GM18505 (cell line): ENCODE results near the gene EIF3L.

Source experiments
- ATAC-seq: cut with Tn5 transposase; IDR thresholded peaks from one replicate; pipeline ENCODE4 v1.9.1; 2021; ENCODE audit not compliant: unreplicated experiment
- POLR2A ChIP-seq: IDR thresholded peaks from 4 replicates; pipeline ENCODE4 v1.6.1; 2011; ENCODE audit warnings: borderline replicate concordance; ENCODE audit not compliant: insufficient read depth, insufficient read length; ENCODE audit errors: extremely low read depth

The EIF3L gene

GRCh38 chr22:37854946-37855345 lies 5.7 kb downstream of the EIF3L start:
- ATAC-seq, result no peak
- TF ChIP-seq POLR2A, result no peak

- no peak for ATAC-seq
- TF ChIP-seq POLR2A, result no peak
Observed at GRCh38 chr22:37855462-37855861, 6.2 kb downstream of the EIF3L start.

- ATAC-seq, result no peak
- no peak for TF ChIP-seq POLR2A
Observed at GRCh38 chr22:37860796-37861421, 11.7 kb downstream of the EIF3L start.

- ATAC-seq, result no peak
- no peak for TF ChIP-seq POLR2A
Observed at GRCh38 chr22:37862570-37863325, 13.5 kb downstream of the EIF3L start.

- no peak for ATAC-seq
Observed at GRCh38 chr22:37865510-37865909, 16.3 kb downstream of the EIF3L start.

GRCh38 chr22:37870273-37870672 lies 21.1 kb downstream of the EIF3L start:
- TF ChIP-seq POLR2A, result no peak
- ATAC-seq, result no peak

More at GRCh38 chr22:37865510-37865909, 16.3 kb downstream of the EIF3L start:
- no peak for TF ChIP-seq POLR2A

- no peak for TF ChIP-seq POLR2A
Observed at GRCh38 chr22:37880668-37881440, 31.6 kb downstream of the EIF3L start.

GRCh38 chr22:37884420-37884819 lies 35.2 kb downstream of the EIF3L start:
- ATAC-seq, result no peak
- TF ChIP-seq POLR2A, result no peak

More at GRCh38 chr22:37880668-37881440, 31.6 kb downstream of the EIF3L start:
- ATAC-seq, result no peak

- no peak for ATAC-seq
Observed at GRCh38 chr22:37887584-37888378, 38.6 kb downstream of the EIF3L start.

GRCh38 chr22:37891926-37892325 lies 42.7 kb downstream of the EIF3L start:
- TF ChIP-seq POLR2A, result peak; percentile 32
- no peak for ATAC-seq

More at GRCh38 chr22:37887584-37888378, 38.6 kb downstream of the EIF3L start:
- TF ChIP-seq POLR2A, result no peak

- ATAC-seq, result no peak
- no peak for TF ChIP-seq POLR2A
Observed at GRCh38 chr22:37892566-37893335, 43.5 kb downstream of the EIF3L start.

- no peak for ATAC-seq
- TF ChIP-seq POLR2A, result no peak
Observed at GRCh38 chr22:37893583-37893983, 44.4 kb downstream of the EIF3L start.
